OCI-LY3 (cell line): ENCODE measurements around the gene BCL2L13.

Source experiments
- H2AFZ ChIP-seq: fragments of 200-600, 300-600 bp; shearing (Covaris generic); 2 replicates; pipeline ENCODE4 v1.6.0; 2014; ENCODE audit warnings: antibody characterized with exemption, low read depth, low read length
- H3K27ac ChIP-seq: fragments of 200-600, 300-600 bp; sonication (generic); 2 replicates; pipeline ENCODE4 v1.5.1; 2014; ENCODE audit warnings: mild to moderate bottlenecking, low read length, moderate library complexity, mixed read lengths
- H3K27me3 ChIP-seq: fragments of 200-600, 300-600 bp; sonication (generic); 2 replicates; pipeline ENCODE4 v1.6.1; 2014; ENCODE audit warnings: low read depth, low read length, mixed read lengths
- H3K36me3 ChIP-seq: fragments of 200-600, 300-600 bp; sonication (generic); replicated peaks from 2 replicates; pipeline ENCODE3; 2014; ENCODE audit warnings: low read depth, low read length, mixed read lengths
- H3K4me1 ChIP-seq: fragments of 300-600, 200-600 bp; sonication (generic); 2 replicates; pipeline ENCODE4 v1.6.1; 2014; ENCODE audit warnings: low read length, mixed read lengths
- H3K4me2 ChIP-seq: fragments of 200-600, 300-600 bp; sonication (generic); 2 replicates; pipeline ENCODE4 v1.6.1; 2014; ENCODE audit warnings: low read length, mixed read lengths
- H3K4me3 ChIP-seq: fragments of 300-600, 200-600 bp; sonication (generic); 2 replicates; pipeline ENCODE4 v1.5.1; 2014; ENCODE audit warnings: antibody characterized with exemption, mild to moderate bottlenecking, low read length, moderate library complexity
- H3K79me2 ChIP-seq: fragments of 300-600, 200-600 bp; shearing (Covaris generic); 2 replicates; pipeline ENCODE4 v1.6.1; 2014; ENCODE audit warnings: mild to moderate bottlenecking, low read length, mixed read lengths
- H3K9ac ChIP-seq: fragments of 300-600, 200-600 bp; shearing (Covaris generic); 2 replicates; pipeline ENCODE4 v1.6.0; 2014; ENCODE audit warnings: mild to moderate bottlenecking, low read length, moderate library complexity
- H3K9me3 ChIP-seq: fragments of 200-600, 300-600 bp; shearing (Covaris generic); 2 replicates; pipeline ENCODE4 v1.6.1; 2014; ENCODE audit warnings: low read length, mixed read lengths; ENCODE audit not compliant: insufficient read depth
- H4K20me1 ChIP-seq: fragments of 200-600, 300-600 bp; sonication (generic); 2 replicates; pipeline ENCODE4 v1.6.1; 2016; ENCODE audit warnings: low read length, mixed read lengths; ENCODE audit not compliant: insufficient read depth
- CTCF ChIP-seq: fragments of 200-600, 300-600 bp; sonication (generic); IDR thresholded peaks from 2 replicates; pipeline ENCODE4 v1.5.1; 2014; ENCODE audit warnings: antibody characterized with exemption, low read length, low read depth
- EZH2phosphoT487 ChIP-seq: fragments of 200-600 bp; shearing (Covaris generic); IDR thresholded peaks from 2 replicates; pipeline ENCODE4 v1.6.1; 2018; ENCODE audit warnings: antibody characterized with exemption, mixed run types, low read depth

Gene BCL2L13

GRCh38 chr22:17724678-17725499 is 86.3 kb downstream of the BCL2L13 start:
- TF ChIP-seq CTCF (no peak), EZH2phosphoT487 (no peak)
- no peak overlapping the region for H3K4me2 ChIP-seq
- H2AFZ ChIP-seq: no peak overlapping the region
- no peaks in the 10 kb centered on the region for H3K27me3 ChIP-seq
- H3K4me3 ChIP-seq: no peak overlapping the region
- peaks cover 72% of the 10 kb centered on the region for H3K79me2 ChIP-seq
- H3K9me3 ChIP-seq: no peaks in the 10 kb centered on the region
- no peak overlapping the region for H3K9ac ChIP-seq
- peaks cover 32% of the 10 kb centered on the region for H4K20me1 ChIP-seq
- H3K27ac ChIP-seq: no peak overlapping the region
- peaks cover 42% of the 10 kb centered on the region for H3K36me3 ChIP-seq
- no peaks in the 10 kb centered on the region for H3K4me1 ChIP-seq

- H2AFZ ChIP-seq: no peak overlapping the region
- H3K9me3 ChIP-seq: no peaks in the 10 kb centered on the region
- H3K27me3 ChIP-seq: no peaks in the 10 kb centered on the region
- H3K9ac ChIP-seq: no peak overlapping the region
- peaks cover 32% of the 10 kb centered on the region for H4K20me1 ChIP-seq
- no peak overlapping the region for H3K4me3 ChIP-seq
- H3K4me2 ChIP-seq: no peak overlapping the region
- no peak overlapping the region for H3K27ac ChIP-seq
- H3K36me3 ChIP-seq: peaks cover 48% of the 10 kb centered on the region
- peaks cover 68% of the 10 kb centered on the region for H3K79me2 ChIP-seq
- no peaks in the 10 kb centered on the region for H3K4me1 ChIP-seq
- TF ChIP-seq EZH2phosphoT487 (no peak), CTCF (no peak)
Measured at GRCh38 chr22:17725500-17725796, 86.9 kb downstream of the BCL2L13 start.

- Histone ChIP-seq H3K4me1 (no peaks in the 10 kb centered on the region), H3K9ac (no peak overlapping the region), H3K79me2 (peaks cover 61% of the 10 kb centered on the region), H3K27me3 (no peaks in the 10 kb centered on the region), H3K36me3 (peaks cover 53% of the 10 kb centered on the region), H3K4me2 (no peak overlapping the region), H3K27ac (no peak overlapping the region), H2AFZ (no peak overlapping the region), H3K4me3 (no peak overlapping the region), H3K9me3 (no peaks in the 10 kb centered on the region), H4K20me1 (peaks cover 32% of the 10 kb centered on the region)
- TF ChIP-seq CTCF (no peak), EZH2phosphoT487 (no peak)
Measured at GRCh38 chr22:17726006-17726927, 87.7 kb downstream of the BCL2L13 start.
